WTC11 (cell line): Measurements from ENCODE around the gene SLC5A12. TPM values are rescaled to one million over a fixed set of nuclear protein-coding genes. Genes with fewer than 3 reads are reported as not detected.
A peak's percentile ranks its signal among the peaks of the same experiment; 100 is the strongest.

Experiments used
- ATAC-seq: fragments of 200-7000 bp; cut with Tn5 transposase; 2 replicates; pipeline ENCODE4 v1.10.0; 2021; ENCODE audit warnings: mild to moderate bottlenecking, moderate library complexity
- CTCF ChIA-PET: fragments of 300-600 bp; sonication (Branson Sonifier 250); formaldehyde crosslinking; loops from one replicate; lab custom pipeline; 2021; ENCODE audit warnings: antibody characterized with exemption; lab: Charles Lee
- POLR2A ChIA-PET: fragments of 350-600 bp; sonication (Branson Sonifier 250); formaldehyde crosslinking; loops from one replicate; lab custom pipeline; 2021; ENCODE audit warnings: antibody characterized with exemption; lab: Charles Lee
- DNase-seq: peaks from one replicate; pipeline ENCODE4 v3.0.0; 2021; ENCODE audit warnings: low spot score
- H3K27ac Mint-ChIP-seq: 2 replicates; pipeline ENCODE4 v1.8.0; 2021; ENCODE audit warnings: mixed read lengths
- H3K27me3 Mint-ChIP-seq: 2 replicates; pipeline ENCODE4 v1.8.0; 2021; ENCODE audit warnings: low read depth, mild to moderate bottlenecking, moderate library complexity, mixed read lengths
- H3K36me3 Mint-ChIP-seq: 2 replicates; pipeline ENCODE4 v1.8.0; 2021; ENCODE audit warnings: mixed read lengths
- H3K4me1 Mint-ChIP-seq: 2 replicates; pipeline ENCODE4 v1.8.0; 2022; ENCODE audit warnings: mixed read lengths
- H3K4me3 Mint-ChIP-seq: 2 replicates; pipeline ENCODE4 v1.8.0; 2021; ENCODE audit warnings: mild to moderate bottlenecking, moderate library complexity, mixed read lengths
- H3K9me3 Mint-ChIP-seq: 2 replicates; pipeline ENCODE4 v1.8.0; 2021; ENCODE audit warnings: mixed read lengths
- CREB1 ChIP-seq: sonication (generic); formaldehyde crosslinking; IDR thresholded peaks from 2 replicates; pipeline ENCODE4 v1.8.0; 2023; ENCODE audit warnings: mild to moderate bottlenecking, missing genetic modification reagents
- CREM ChIP-seq: sonication (generic); formaldehyde crosslinking; IDR thresholded peaks from 2 replicates; pipeline ENCODE4 v1.8.1; 2022; ENCODE audit warnings: mild to moderate bottlenecking, missing genetic modification reagents, moderate library complexity
- ETV6 ChIP-seq: sonication (generic); formaldehyde crosslinking; IDR thresholded peaks from 2 replicates; pipeline ENCODE4 v1.8.1; 2022; ENCODE audit warnings: mild to moderate bottlenecking, missing genetic modification reagents
- HMGA2 ChIP-seq: fragments of 250-450 bp; sonication (Bioruptor Pico); IDR thresholded peaks from 2 replicates; pipeline ENCODE4 v1.4.0; 2021; ENCODE audit warnings: mild to moderate bottlenecking, moderate library complexity
- NFYB ChIP-seq: sonication (generic); formaldehyde crosslinking; conservative IDR thresholded peaks from 2 replicates; pipeline ENCODE4 v1.8.0; 2022; ENCODE audit warnings: low read depth, missing genetic modification reagents
- NR1H2 ChIP-seq: sonication (generic); formaldehyde crosslinking; IDR thresholded peaks from 2 replicates; pipeline ENCODE4 v1.9.0; 2021; ENCODE audit warnings: mild to moderate bottlenecking, moderate library complexity, missing genetic modification reagents
- SMAD4 ChIP-seq: sonication (generic); formaldehyde crosslinking; IDR thresholded peaks from 2 replicates; pipeline ENCODE4 v1.8.0; 2022; ENCODE audit warnings: mild to moderate bottlenecking, missing genetic modification reagents
- SOX15 ChIP-seq: fragments of 250-450 bp; sonication (Bioruptor Pico); IDR thresholded peaks from 2 replicates; pipeline ENCODE4 v1.9.0; 2021; ENCODE audit warnings: mild to moderate bottlenecking
- TEAD1 ChIP-seq: sonication (generic); formaldehyde crosslinking; IDR thresholded peaks from 2 replicates; pipeline ENCODE4 v1.8.0; 2022; ENCODE audit warnings: mild to moderate bottlenecking, missing genetic modification reagents
- ZNF138 ChIP-seq: sonication (generic); formaldehyde crosslinking; conservative IDR thresholded peaks from 2 replicates; pipeline ENCODE4 v1.8.1; 2022; ENCODE audit warnings: mild to moderate bottlenecking, moderate library complexity, missing genetic modification reagents
- ZNF671 ChIP-seq: fragments of 250-450 bp; sonication (Bioruptor Pico); IDR thresholded peaks from 2 replicates; pipeline ENCODE4 v1.8.0; 2021; ENCODE audit warnings: mild to moderate bottlenecking
- total RNA-seq: library from RNA; stranded (reverse); gene quantifications from 3 replicates; pipeline ENCODE4 v1.2.3, GENCODE V29; 2021
- TF ChIP-seq, protein P1 (sequence below): sonication (generic); formaldehyde crosslinking; IDR thresholded peaks from 2 replicates; pipeline ENCODE4 v1.8.0; 2022; ENCODE audit warnings: mild to moderate bottlenecking, missing genetic modification reagents
- TF ChIP-seq, protein P2 (sequence below): fragments of 250-450 bp; sonication (Bioruptor Pico); IDR thresholded peaks from 2 replicates; pipeline ENCODE4 v1.8.0; 2021; ENCODE audit warnings: mild to moderate bottlenecking
- TF ChIP-seq, protein P3 (sequence below): sonication (generic); formaldehyde crosslinking; IDR thresholded peaks from 2 replicates; pipeline ENCODE4 v1.8.1; 2022; ENCODE audit warnings: mild to moderate bottlenecking, missing genetic modification reagents, moderate library complexity, borderline replicate concordance

The SLC5A12 gene
- total RNA-seq, 1 experiment from 2014 or later: 1.9 TPM

DNA sequence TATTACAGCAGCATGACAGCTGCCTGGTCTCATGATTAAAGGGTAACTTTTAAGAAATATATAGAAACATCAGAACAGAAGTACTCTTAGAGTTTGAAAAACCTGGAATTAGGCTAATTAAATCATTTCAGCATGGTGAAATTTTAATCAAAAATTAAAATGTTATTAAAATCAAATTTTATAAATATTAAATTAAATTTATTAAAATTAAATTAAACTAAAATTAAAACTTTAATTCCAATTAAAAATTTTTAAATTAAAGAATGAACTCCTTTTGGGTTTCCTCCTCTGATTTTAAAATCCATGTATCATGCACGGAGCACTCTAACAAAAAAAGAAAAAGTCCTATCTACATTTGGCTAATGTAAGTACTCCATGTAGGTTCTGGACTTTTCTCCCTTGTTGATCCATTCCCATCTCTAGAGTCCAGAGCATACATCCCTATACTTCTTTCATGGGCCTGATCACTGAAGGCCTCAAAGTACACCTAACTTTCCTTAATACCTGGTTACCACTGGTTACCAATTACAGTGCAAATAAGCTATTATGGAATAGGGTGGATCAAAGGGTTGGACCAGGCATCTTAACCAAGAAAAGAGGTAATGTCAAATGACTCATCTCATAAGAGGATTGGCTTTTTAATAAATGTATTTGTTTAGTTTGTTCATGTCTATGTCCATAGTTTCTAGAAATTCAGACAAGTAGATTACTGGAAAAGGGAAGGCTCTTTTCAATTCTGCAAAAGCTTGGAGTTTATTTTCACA, 101.4 kb downstream of the SLC5A12 start:
- Mint-ChIP-seq H3K4me3 (no peak overlapping the region), H3K4me1 (peaks cover 11% of the 10 kb centered on the region), H3K36me3 (no peaks in the 10 kb centered on the region), H3K27me3 (no peaks in the 10 kb centered on the region), H3K9me3 (no peaks in the 10 kb centered on the region), H3K27ac (no peak overlapping the region)
- CTCF ChIA-PET: no interaction called here
- ATAC-seq: no peak
- TF ChIP-seq ZNF671 (CRISPR knock-in tag) (no peak), ETV6 (CRISPR knock-in tag) (no peak), CREM (CRISPR knock-in tag) (no peak), HMGA2 (CRISPR knock-in tag) (peak; percentile 98), CREB1 (CRISPR knock-in tag) (no peak)
- POLR2A ChIA-PET: no interaction called here
- no peak for DNase-seq

DNA sequence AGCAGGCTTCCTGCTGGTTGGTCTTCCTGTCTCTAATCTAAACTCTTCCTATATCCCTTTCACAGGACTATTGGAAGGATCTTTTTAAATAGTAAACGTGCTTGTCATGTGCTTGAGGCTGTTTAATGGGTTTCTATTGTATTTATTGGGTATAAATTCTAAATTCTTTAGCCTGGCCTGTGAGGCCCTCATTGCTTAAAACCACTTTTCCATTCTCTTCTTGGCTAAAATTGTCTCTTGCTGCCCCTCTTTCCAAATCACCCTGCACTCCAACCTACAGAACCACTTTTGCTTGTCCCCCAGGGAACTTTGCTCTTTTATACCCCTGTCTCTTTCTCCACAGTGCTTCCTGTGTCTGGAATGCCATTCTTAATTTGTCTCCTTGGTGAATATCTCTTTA, 103.4 kb downstream of the SLC5A12 start:
- DNase-seq (no peak), ATAC-seq (peak; percentile 60)
- Mint-ChIP-seq H3K4me3 (no peak overlapping the region), H3K27ac (peak overlapping the region; percentile 42; the same call in 1 of the 2 replicates), H3K27me3 (no peaks in the 10 kb centered on the region), H3K36me3 (no peaks in the 10 kb centered on the region), H3K4me1 (peaks cover 11% of the 10 kb centered on the region), H3K9me3 (no peaks in the 10 kb centered on the region)
- no peak for TF ChIP-seq NFYB (CRISPR knock-in tag)
- TF ChIP-seq SOX15 (CRISPR knock-in tag): no peak
- TF ChIP-seq ZNF138: no peak
- TF ChIP-seq, protein P1, sequence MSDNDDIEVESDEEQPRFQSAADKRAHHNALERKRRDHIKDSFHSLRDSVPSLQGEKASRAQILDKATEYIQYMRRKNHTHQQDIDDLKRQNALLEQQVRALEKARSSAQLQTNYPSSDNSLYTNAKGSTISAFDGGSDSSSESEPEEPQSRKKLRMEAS (CRISPR knock-in tag): no peak
- TF ChIP-seq, protein P2, sequence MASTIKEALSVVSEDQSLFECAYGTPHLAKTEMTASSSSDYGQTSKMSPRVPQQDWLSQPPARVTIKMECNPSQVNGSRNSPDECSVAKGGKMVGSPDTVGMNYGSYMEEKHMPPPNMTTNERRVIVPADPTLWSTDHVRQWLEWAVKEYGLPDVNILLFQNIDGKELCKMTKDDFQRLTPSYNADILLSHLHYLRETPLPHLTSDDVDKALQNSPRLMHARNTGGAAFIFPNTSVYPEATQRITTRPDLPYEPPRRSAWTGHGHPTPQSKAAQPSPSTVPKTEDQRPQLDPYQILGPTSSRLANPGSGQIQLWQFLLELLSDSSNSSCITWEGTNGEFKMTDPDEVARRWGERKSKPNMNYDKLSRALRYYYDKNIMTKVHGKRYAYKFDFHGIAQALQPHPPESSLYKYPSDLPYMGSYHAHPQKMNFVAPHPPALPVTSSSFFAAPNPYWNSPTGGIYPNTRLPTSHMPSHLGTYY (CRISPR knock-in tag): no peak
- TF ChIP-seq, protein P3, sequence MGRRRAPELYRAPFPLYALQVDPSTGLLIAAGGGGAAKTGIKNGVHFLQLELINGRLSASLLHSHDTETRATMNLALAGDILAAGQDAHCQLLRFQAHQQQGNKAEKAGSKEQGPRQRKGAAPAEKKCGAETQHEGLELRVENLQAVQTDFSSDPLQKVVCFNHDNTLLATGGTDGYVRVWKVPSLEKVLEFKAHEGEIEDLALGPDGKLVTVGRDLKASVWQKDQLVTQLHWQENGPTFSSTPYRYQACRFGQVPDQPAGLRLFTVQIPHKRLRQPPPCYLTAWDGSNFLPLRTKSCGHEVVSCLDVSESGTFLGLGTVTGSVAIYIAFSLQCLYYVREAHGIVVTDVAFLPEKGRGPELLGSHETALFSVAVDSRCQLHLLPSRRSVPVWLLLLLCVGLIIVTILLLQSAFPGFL (CRISPR knock-in tag): no peak
- no peak for TF ChIP-seq NR1H2 (CRISPR knock-in tag)
- no peak for TF ChIP-seq TEAD1
- TF ChIP-seq ETV6 (CRISPR knock-in tag): no peak
- no peak for TF ChIP-seq SMAD4 (CRISPR knock-in tag)
- TF ChIP-seq ZNF671 (CRISPR knock-in tag): no peak
- POLR2A ChIA-PET: no interaction called here
- CTCF ChIA-PET: interaction anchor here (1.0 kb wide), 1 partner anchor 96 kb away, joined by 3 read pairs; no protein-coding TSS in a partner anchor

Other genes starting within 250 kb of the SLC5A12 start
- gene MUC15, start 149.8 kb downstream of the SLC5A12 start, total RNA-seq: not detected in 3 replicates